GM20000 (cell line): ENCODE measurements around the gene EXOC1L.

Experiments used
- DNase-seq: peaks from one replicate; pipeline ENCODE4 v3.0.0; 2012; ENCODE audit warnings: low spot score
- TF ChIP-seq, protein P1 (sequence below): IDR thresholded peaks from 2 replicates; pipeline ENCODE4 v1.5.1; 2012; ENCODE audit warnings: mild to moderate bottlenecking, control low read depth; ENCODE audit errors: extremely low read depth, missing control alignments

Gene EXOC1L

DNA sequence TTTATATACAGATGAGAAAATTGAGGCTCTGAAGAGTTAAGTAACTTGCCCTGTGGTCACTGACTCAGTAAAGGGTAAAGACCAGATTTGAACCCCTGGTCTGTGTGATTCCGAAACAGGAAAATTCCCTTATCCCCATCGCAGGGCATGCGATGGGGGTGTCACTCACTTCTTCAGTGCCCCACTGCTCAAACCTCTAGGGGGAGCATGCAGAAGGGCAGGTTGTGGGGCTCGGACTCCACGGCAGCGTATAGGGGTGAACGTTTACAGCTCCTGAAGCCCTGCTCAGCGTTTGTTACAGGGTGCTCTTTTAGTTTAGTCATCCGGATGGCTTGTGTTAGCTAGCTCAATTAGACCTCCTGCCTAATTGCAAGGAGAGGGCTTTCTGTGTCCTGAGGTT lies 30.1 kb downstream of the EXOC1L start:
- no peak for DNase-seq
- TF ChIP-seq, protein P1, sequence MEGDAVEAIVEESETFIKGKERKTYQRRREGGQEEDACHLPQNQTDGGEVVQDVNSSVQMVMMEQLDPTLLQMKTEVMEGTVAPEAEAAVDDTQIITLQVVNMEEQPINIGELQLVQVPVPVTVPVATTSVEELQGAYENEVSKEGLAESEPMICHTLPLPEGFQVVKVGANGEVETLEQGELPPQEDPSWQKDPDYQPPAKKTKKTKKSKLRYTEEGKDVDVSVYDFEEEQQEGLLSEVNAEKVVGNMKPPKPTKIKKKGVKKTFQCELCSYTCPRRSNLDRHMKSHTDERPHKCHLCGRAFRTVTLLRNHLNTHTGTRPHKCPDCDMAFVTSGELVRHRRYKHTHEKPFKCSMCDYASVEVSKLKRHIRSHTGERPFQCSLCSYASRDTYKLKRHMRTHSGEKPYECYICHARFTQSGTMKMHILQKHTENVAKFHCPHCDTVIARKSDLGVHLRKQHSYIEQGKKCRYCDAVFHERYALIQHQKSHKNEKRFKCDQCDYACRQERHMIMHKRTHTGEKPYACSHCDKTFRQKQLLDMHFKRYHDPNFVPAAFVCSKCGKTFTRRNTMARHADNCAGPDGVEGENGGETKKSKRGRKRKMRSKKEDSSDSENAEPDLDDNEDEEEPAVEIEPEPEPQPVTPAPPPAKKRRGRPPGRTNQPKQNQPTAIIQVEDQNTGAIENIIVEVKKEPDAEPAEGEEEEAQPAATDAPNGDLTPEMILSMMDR: no peak

DNA sequence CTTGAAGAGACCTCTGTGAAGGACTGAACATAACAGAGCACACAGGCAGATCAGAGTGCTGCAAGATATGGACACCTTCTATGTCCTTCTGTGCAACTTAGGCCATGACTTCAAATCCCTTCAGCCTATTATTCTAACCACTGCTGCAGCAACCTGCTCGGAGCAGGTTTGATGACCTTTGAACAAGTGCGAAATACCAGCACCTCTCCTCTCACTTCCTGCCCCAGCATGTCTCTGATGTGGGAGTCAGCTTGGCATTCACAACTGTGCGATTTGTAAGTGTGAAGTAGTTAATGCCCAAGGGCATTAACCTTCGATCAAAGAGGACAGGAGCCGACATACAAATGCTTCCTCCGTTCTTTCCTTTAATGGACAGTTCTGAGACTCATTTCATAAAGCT lies 32.3 kb downstream of the EXOC1L start:
- DNase-seq: no peak
- TF ChIP-seq, protein P1: no peak

DNA sequence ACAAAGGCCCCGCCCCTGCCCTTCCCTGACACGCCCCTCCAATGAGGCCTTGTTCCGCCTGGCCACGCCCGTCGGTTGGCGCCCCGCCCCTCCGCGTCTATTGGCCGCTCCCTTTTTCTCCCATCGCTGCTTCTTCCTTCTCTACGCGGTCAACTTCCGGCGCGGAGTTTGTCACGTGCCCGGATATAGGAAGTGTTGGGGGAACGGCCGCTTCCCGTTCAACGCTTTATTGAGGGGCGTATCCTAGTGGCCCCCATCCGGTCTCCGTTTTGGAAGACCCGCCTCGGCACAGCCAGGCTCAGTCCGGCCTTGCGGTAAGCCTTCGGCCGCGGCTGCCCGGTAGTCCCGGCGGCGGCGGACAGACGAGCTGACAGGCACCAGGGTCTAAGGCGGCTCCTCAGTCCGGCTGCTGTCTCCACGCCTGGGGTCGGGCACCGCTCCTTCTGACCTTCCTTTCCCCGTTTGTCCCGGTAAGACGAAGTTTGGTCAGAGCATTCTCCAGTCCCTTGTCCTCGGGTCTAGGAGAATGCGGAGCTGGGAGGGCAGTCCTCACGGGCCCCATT lies 34.0 kb downstream of the EXOC1L start, which contains the start of gene EXOC1:
Gene EXOC1, plus strand, starts transcription at position 165 of the 563 bp plus-strand sequence. CDS start 4,676 bp downstream, outside the sequence.
- TF ChIP-seq, protein P1: no peak
- peak; percentile 89 for DNase-seq

DNA sequence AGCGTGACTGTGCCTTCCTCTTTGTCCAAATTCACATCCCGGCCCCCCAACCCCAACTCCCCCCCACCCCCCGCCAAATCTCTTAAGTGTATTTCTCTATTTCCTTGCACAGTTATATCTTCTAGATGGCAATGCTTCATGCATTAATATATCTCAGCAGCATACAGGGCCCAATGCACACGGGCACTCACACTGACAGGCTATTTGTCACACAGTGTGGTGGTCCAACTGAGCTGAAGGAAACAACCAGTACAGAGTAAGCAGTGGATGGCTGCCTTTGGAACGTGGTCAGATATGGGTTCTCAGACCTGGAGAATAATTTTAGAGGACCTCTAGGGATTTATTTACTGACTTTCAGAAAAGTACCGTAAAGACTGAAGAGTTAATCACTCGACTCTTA lies 34.5 kb downstream of the EXOC1L start:
- TF ChIP-seq, protein P1: no peak
- DNase-seq: no peak

DNA sequence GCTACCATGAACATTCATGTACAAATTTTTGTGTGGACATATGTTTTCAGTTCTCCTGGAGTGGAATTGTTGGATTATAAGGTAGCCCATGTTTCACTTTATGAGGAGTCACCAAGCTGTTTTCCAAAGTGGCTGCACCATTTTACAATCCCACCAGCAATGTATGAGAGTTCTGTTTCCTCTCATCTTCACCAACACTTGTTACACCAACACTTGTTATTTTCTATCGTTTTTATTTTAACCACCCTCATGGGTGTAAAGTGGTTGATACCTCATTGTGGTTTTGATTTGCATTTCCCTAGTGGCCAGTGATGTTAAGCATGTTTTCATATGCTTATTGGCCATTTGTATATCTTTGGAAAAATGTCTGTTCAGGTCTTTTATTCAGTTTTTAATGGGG lies 38.0 kb downstream of the EXOC1L start:
- TF ChIP-seq, protein P1: no peak
- no peak for DNase-seq

DNA sequence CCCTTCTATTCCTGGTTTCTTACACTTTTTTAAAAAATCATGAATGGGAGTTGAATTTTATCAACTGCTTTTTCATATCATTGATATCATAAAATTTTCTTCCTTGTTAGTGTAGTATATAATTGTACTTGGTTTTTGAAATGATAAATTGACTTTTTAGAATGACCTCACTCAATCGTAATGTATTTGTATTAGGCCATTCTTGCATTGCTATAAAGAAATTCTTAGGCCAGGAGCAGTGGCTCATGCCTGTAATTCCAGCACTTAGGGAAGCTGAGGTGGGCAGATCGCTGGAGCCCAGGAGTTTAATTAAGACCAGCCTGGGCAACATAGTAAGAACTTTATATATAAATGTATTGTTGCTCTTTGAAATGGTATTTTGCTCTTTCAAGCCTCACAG lies 40.1 kb downstream of the EXOC1L start:
- TF ChIP-seq, protein P1: no peak

DNA sequence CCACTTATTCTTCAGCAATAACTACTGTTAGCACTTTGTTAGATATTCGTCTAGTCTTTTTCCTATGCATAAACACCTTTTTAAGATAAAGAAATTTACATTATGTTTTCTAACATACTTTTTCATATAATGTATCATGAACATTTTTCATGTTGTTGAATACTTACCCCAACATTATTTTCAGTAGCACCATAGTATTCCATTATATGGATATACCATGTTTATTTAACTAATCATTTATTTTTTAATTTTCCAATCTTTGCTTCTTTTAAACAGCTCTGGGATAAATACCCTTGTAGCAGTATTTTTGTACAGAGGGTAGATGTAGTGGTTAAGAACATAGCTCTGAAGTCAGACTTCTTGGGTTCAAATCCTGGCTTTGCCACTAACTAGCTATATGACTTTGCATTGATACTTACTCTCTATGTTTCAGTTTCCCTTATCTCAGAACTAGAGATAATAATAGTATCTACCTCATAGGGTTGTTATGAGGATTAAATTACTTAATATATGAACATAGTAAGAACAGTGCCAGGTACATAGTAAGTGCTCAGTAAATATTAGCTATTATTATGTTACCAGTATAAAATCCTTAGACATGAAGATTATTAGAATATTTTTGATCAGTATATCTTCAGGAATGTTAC lies 45.1 kb downstream of the EXOC1L start:
- TF ChIP-seq, protein P1: no peak
- DNase-seq: no peak

More for the DNA sequence above, 40.1 kb downstream of the EXOC1L start:
- DNase-seq: no peak
